LHCN-M2 (cell line): ENCODE data around the gene PNPLA8. TPM values are rescaled to one million over a fixed set of nuclear protein-coding genes. Genes with fewer than 3 reads are reported as not detected.

Experiments used
- DNase-seq: peaks from one replicate; pipeline ENCODE4 v3.0.0-alpha.2; 2012; ENCODE audit warnings: low read depth
- total RNA-seq: library from RNA; depleted of rRNA; stranded (reverse); fragments of >200 nt; gene quantifications from 2 replicates; pipeline ENCODE4 v1.2.3, GENCODE V29; 2014; rRNA removed

PNPLA8 gene
- total RNA-seq, 1 experiment from 2014 or later = 44.5 TPM

- DNase-seq = no peak
These were observed 77.1 kb downstream of the PNPLA8 start for GRCh38 chr7:108448584-108449505.

DNA sequence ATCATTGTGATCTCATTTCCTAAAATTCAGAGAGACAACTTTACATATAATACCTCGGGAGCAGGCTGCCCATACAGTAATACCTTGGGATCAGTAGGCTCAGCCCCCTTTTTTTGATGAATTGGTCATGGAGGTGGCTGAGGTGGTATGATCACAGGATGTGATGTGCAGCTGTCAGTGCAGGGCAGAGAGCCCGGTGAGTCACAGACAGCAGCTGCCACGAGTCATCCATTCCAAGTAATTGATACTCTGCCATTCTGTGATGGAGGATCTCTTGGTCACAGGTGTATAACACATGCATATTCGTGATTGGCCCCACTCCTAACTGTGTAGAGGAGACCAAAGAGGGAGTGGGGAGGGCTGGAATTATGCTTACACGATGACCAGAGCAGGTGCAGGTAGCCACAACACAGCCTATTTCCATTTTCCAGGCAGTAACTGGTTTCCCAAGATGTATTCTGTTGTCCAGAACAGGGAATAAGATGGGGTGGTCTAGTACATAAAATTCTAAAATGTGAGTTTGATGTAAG lies 83.8 kb downstream of the PNPLA8 start:
- peak; percentile 98 for DNase-seq

DNA sequence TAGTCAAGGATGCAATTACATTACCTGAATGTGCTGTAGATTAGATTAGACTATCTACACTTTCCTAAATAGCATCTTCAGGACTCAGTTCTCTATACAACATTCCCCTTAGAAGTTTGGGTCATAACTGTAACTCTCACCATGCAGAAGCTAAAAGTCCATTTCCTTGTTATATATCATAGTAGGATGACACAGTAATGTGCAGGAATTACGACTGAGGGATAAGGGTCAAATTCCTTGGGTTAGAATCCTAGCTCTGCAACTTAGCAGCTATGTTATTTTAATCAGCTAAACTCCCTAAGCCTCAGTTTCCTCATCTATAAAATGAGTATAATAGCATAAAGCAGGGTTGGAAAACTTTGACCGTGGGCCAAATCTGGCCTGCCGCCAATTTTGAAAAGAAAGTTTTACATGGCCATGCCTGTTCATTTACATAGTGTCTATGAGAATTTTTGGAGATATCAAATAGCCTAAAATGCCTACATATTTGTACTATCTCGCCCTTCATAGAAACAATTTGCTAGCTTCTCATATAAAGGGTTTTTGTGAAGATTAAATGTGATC lies 84.5 kb downstream of the PNPLA8 start:
- DNase-seq = peak; percentile 35

DNA sequence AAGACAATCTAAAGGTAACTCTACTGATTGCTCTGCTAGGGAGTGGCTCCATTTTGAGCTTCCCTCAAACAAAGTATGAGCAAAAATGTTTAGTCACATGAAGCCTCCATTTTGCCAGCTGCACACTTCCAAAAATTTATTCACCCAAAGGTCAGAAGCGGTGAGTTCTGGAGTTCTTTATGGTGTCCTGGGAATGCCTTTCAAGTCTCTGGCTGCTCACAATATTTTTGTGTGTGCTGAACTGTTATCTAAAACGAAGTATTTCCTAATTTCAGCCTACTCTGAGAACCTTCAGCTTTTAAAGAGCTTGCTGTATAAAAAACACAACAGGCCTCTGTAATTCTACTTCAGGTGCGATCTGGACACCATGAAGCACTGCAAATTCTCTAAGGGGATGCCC lies 85.3 kb downstream of the PNPLA8 start:
- DNase-seq = no peak

GRCh38 chr7:108436906-108437305 lies 89.0 kb downstream of the PNPLA8 start:
- DNase-seq = no peak

GRCh38 chr7:108434010-108434409 lies 91.9 kb downstream of the PNPLA8 start:
- DNase-seq = no peak

DNA sequence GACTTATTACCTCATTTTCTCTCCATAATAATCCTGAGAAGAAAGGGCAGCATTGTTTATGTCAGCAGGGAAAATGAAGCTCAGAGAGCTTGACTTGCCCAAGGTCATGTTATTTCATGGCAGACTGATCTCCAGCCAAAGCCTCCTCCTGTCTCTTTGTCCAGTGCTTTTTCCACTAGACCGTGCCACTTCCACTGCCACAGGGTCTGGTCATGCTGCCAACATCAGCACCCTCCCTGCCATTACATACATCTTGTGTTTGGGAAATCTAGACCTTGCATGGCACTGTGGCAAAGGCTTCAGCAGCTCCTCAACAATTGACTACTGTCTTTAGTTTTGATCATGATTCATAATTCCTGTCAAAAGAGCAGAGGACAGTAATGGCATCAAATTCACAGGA lies 94.8 kb downstream of the PNPLA8 start:
- DNase-seq = no peak

- no peak for DNase-seq
These were observed 95.3 kb downstream of the PNPLA8 start for GRCh38 chr7:108430664-108431063.

GRCh38 chr7:108427766-108428165 lies 98.2 kb downstream of the PNPLA8 start:
- no peak for DNase-seq

- DNase-seq = no peak
These were observed 100.1 kb downstream of the PNPLA8 start for GRCh38 chr7:108425714-108426275.

DNA sequence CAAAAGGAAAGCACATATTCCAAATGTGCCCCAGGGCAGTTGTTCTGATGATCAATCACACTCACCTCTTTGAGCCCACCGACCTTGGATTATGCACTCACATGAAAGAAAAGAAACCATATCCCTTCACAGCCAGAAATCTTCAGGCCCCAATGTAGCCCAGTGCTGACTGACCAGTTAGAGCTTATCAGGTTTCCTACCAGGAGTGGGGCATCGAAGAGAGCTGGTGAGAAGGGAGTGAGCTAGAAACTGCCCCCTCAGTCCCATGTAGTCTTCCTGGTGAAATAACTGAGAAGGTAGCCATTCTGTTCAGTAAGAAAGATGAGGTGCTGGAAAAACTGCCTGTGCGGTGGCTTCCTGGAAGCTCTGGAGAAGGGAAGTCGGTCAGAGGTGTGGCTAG lies 101.9 kb downstream of the PNPLA8 start:
- DNase-seq = no peak

DNA sequence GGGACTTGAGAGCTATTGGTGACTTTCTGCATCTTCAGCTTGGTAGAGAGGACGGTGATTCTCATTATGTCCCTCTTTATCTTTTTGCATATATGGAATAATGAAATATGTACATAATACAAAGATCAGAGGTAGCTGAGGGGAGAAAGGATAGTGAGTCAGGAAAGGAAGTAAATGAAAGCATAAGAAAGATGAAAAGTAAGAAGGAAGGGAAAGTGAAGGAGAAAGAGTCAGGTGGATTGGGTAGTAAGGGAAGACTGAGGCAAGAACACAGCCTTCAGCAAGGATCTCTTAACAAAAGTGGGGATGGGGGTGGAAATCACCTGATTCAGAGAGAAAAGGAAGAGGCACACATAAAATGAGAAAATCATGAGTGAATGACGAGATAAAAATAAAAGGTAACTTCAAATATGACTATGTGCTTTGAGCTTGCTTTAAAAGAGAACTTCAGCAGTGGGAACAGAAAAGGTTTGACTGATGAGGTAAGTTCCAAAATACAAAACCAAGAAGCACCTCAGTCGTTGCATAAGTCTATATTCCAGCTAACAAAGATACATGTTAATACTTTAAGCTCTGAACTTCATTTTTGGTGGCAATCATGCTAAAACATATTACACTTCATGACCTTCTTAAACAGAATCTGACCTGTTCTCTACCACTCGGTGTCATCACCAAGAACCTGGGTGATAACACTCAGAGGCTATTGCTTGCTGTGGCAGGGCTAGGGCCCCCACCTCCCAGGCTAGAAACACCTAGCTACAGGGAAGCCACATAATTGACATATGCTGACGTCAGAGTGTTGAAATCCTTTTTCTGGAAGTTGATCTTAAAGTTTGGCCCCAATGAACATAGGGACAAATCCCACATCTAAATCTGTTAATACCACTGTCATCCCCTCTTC lies 102.6 kb downstream of the PNPLA8 start:
- no peak for DNase-seq

DNA sequence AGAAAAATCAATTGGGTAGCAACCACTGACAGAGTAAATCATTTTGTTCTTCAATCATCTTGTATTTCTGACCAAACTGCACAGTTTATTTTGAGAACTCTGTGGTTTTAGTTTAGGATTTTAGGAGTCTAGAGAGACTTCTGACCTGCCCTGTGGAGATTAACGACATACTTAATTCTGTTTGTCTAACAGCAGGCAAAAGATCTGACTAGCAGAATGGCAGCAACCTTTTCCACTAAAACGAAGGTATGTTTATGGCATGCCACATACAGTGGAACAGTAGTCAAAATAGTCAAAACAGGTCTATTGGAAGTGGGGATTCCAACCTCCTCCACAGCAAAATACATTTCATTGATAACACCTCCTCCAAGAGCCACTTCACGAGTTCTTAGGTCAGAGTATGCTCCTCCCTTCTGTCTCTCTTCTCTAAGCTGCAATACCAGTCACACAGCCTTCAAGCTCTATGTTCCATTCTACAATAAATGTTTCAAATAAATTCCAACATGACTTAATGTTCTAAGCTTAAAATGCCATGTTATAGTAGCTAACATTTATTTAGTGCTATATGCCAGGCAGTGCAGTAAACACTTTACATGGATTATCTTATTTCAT lies 104.1 kb downstream of the PNPLA8 start:
- no peak for DNase-seq

Other genes with a start within 250 kb of the PNPLA8 start
- gene NRCAM, start 69.7 kb downstream of the PNPLA8 start, total RNA-seq = 6.0 and 8.9 TPM in 2 replicates
- gene THAP5, start 43.6 kb upstream of the PNPLA8 start, total RNA-seq = 26.3 and 43.6 TPM in 2 replicates
- 29.6 and 41.9 TPM in 2 replicates for gene DNAJB9, start 43.7 kb upstream of the PNPLA8 start, total RNA-seq